Left ventricle myocardium superior (tissue), 1 donor: ENCODE results near the gene CAMTA2. TPM values are rescaled to one million over a fixed set of nuclear protein-coding genes. Genes with fewer than 3 reads are reported as not detected.
"Not testable (repeated sequence)": the region's sequence is repeated elsewhere in the genome, so short reads cannot be mapped to it uniquely, and the experiment has no call there.

Experiments used
- ATAC-seq: fragments of 200-7000 bp; cut with Tn5 transposase; one replicate; pipeline ENCODE4 v1.9.1; 2020; ENCODE audit warnings: mild to moderate bottlenecking, moderate library complexity
- DNase-seq: peaks from one replicate; pipeline ENCODE4 v3.0.0-alpha.2; 2020
- intact Hi-C: fragments of 100-400 bp; cut with micrococcal nuclease; formaldehyde crosslinking; loops from one replicate; pipeline ENCODE4 v1.11.0; 2022
- total RNA-seq: library from RNA; stranded (reverse); fragmentation: NEBNext Ultra II Directional; extraction: Animal tissue kit (Norgen Biotek cat#: 25700); gene quantifications from one replicate; pipeline ENCODE4 v1.2.1, GENCODE V29; 2021
- donor health status: DM: no; HTN: yes; CAD: no; lungs with severe emphysema.

CAMTA2 gene
- total RNA-seq, 1 donor from 2014 or later: 35.9 TPM

GRCh38 chr17:4939796-4940554, 47.5 kb downstream of the CAMTA2 start, which contains the start of the genes RNF167 and SLC25A11:
TSS of gene RNF167 (plus strand) at chr17:4940268. CDS start at chr17:4940910, 642 bp downstream.
TSS of gene SLC25A11 (minus strand) at chr17:4940046. CDS start at chr17:4939910, 136 bp downstream.
- DNase-seq (peak; percentile 96), ATAC-seq (peak; percentile 94)
- intact Hi-C loops: no loop called here

DNA sequence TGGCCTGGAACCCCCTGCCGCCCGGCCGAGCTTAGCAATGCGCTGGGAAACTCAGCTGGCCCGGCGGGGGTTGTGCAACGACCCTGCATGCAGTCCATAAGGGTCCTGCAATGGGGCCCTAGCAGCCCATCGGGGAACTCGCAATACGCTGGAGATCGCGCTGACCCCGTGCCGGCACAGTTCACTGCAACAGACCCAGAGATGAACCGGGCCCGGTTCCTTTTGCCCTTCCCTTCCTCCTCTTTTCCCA, 48.0 kb downstream of the CAMTA2 start:
- ATAC-seq: no peak
- intact Hi-C loops: no loop called here
- DNase-seq: no peak

- peak; percentile 1 for ATAC-seq
- DNase-seq: peak; percentile 45
- intact Hi-C loops: no loop called here
These were observed 48.6 kb downstream of the CAMTA2 start for GRCh38 chr17:4938688-4939545.

- no peak for DNase-seq
- ATAC-seq: no peak
These were observed 49.4 kb downstream of the CAMTA2 start for GRCh38 chr17:4938069-4938491.

DNA sequence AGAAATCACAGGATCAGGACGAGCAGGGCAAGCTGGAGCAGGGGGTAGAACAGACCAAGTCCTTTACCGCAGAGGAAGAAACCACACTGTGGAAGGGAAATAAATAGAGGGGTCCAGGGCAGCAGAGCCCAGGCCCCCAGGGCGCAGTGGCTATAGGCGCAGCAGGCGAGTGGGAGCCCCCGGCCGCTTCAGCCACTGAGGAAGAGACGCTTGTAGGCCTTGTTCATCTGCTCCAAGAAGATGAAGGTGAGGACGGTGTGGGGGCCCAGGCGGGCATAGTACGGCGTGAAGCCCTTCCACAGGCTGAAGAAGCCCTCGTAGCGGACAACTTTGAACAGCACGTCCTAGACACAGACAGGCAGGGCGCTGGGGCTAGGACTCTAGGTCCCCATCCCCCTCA, 49.9 kb downstream of the CAMTA2 start:
- no peak for ATAC-seq
- intact Hi-C loops: no loop called here
- no peak for DNase-seq

More at GRCh38 chr17:4938069-4938491, 49.4 kb downstream of the CAMTA2 start:
- intact Hi-C loops: no loop called here

- ATAC-seq (no peak), DNase-seq (no peak)
- intact Hi-C loops: no loop called here
These were observed 51.0 kb downstream of the CAMTA2 start for GRCh38 chr17:4936436-4936835.

- ATAC-seq: no peak
- DNase-seq: no peak
- intact Hi-C loops: no loop called here
These were observed 51.8 kb downstream of the CAMTA2 start for GRCh38 chr17:4935650-4936049.

DNA sequence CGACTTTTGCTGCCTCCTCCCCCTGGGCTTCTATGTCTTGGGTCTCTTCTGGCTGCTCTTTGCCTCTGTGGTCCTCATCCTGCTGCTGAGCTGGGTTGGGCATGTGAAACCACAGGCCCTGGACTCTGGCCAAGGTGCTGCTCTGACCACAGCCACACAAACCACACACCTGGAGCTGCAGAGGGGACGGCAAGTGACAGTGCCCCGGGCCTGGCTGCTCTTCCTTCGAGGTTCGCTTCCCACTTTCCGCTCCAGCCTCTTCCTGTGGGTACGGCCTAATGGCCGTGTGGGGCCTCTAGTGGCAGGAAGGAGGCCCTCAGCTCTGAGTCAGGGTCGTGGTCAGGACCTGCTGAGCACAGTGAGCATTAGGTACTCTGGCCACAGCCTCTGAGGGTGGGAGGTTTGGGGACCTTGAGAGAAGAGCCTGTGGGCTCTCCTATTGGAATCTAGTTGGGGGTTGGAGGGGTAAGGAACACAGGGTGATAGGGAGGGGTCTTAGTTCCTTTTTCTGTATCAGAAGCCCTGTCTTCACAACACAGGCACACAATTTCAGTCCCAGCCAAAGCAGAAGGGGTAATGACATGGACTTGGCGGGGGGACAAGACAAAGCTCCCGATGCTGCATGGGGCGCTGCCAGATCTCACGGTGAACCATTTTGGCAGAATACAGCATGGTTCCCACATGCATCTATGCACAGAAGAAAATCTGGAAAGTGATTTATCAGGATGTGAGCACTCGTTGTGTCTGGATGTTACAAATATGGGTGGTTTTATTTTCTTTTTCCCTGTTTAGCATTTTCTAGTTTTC, 53.1 kb downstream of the CAMTA2 start:
- ATAC-seq: peak; percentile 25
- intact Hi-C loops: no loop called here
- DNase-seq: peak; percentile 64

- intact Hi-C loops: no loop called here
- no peak for ATAC-seq
- DNase-seq: no peak
These were observed 53.8 kb downstream of the CAMTA2 start for GRCh38 chr17:4933646-4934045.

GRCh38 chr17:4932756-4933155, 54.7 kb downstream of the CAMTA2 start:
- intact Hi-C loops: no loop called here
- ATAC-seq: no peak
- DNase-seq: no peak

DNA sequence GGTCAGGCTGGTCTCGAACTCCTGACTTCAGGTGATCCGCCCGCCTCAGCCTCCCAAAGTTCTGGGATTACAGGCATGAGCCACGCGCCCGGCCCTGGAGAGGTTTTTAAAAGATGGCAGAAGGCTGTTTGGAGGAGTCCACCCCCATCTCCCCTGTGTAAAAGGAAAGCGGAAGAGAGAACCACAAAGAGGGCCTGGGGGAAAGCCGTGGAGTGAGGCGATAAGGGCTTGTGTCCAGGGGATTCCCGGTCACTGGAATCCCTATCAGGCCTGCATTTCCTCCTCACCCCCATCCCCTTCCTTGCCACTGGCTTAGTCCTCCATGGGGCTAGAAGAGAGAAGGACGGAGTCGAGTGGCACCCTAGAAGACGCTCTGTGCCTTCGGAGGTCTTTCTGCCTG, 55.5 kb downstream of the CAMTA2 start, which contains the start of gene GP1BA:
TSS of gene GP1BA (plus strand) at position 315 of the 400 bp plus-strand sequence. CDS start 328 bp downstream, outside the sequence.
- no peak for ATAC-seq
- intact Hi-C loops: no loop called here

GRCh38 chr17:4928881-4929280, 58.6 kb downstream of the CAMTA2 start:
- intact Hi-C loops: no loop called here
- DNase-seq: no peak
- no peak for ATAC-seq

More for the DNA sequence above, 55.5 kb downstream of the CAMTA2 start, which contains the start of gene GP1BA:
- DNase-seq: no peak

DNA sequence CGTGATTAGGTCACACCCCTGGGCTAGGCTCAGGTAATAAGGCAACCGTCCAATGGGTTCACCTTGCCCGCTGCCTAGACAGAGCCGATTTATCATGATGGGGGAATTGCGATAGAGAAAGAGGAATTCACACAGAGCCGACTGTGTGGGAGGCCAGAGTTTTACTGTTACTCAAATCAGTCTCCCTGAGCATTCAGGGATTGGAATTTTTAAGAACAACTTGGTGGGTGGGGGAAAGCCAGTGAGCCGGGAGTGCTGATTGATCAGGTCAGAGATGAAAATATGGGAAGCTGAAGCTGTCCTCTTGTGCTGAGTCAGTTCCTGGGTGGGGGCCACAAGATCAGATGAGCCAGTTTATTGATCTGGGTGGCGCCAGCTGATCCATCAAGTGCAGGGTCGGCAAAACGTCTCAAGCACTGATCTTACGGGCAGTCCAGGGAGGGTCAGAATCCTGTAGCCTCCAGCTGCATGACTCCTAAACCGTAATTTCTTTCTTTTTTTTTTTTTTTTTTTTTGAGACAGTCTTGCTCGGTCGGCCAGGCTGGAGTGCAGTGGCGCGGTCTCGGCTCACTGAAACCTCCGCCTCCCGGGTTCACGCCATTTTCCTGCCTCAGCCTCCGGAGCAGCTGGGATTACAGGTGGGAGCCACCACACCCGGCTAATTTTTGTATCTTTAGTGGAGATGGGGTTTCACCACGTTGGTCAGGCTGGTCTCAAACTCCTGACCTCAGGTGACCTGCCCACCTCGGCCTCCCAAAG, 60.7 kb downstream of the CAMTA2 start:
- intact Hi-C loops, ATAC-seq, DNase-seq: not testable (repeated sequence)

DNA sequence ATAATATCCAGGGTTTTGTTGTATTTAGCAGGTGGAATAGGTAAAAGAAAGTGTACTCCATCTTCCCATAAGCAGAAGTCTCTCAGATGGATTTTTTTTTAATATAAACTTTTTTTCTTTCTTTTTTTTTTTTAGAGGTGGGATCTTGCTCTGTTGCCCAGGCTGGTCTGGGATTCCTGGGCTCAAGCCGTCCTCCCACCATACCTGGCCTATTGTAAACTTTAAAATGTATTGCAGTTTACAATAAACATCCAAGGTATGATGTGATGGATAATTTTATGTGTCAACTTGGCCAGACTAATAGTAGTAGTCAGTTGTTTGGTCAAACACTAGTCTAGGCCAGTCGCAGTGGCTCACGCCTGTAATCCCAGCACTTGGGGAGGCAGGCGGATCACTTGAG, 66.2 kb downstream of the CAMTA2 start:
- ATAC-seq (no peak), DNase-seq (no peak)
- intact Hi-C loops: no loop called here

GRCh38 chr17:4920351-4921048, 67.0 kb downstream of the CAMTA2 start:
- DNase-seq (no peak), ATAC-seq (no peak)
- intact Hi-C loops: no loop called here

- intact Hi-C loops: no loop called here
- DNase-seq: no peak
- no peak for ATAC-seq
These were observed 67.9 kb downstream of the CAMTA2 start for GRCh38 chr17:4919511-4920047.
